Glomerular visceral epithelial cell (primary cell): ENCODE results near the gene VSTM2A.
"Not testable (repeated sequence)": the region's sequence is repeated elsewhere in the genome, so short reads cannot be mapped to it uniquely, and the experiment has no call there.

Experiments
- DNase-seq: peaks from one replicate; pipeline ENCODE4 v3.0.0-alpha.2; 2016; ENCODE audit errors: extremely low spot score

Gene VSTM2A, protein sequence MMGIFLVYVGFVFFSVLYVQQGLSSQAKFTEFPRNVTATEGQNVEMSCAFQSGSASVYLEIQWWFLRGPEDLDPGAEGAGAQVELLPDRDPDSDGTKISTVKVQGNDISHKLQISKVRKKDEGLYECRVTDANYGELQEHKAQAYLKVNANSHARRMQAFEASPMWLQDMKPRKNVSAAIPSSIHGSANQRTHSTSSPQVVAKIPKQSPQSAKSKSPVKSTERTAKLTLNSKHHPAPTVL

GRCh38 chr7:54541669-54542625, at the start of gene VSTM2A:
VSTM2A (plus strand) TSS chr7:54542375; CDS start chr7:54542731, 356 bp downstream.
- DNase-seq, result no peak

GRCh38 chr7:54504531-54504930, 37.6 kb upstream of the VSTM2A start:
- not testable (repeated sequence) for DNase-seq

- no peak for DNase-seq
Observed at GRCh38 chr7:54529568-54529967, 12.6 kb upstream of the VSTM2A start.

- DNase-seq, result no peak
Observed at GRCh38 chr7:54538122-54538521, 4.1 kb upstream of the VSTM2A start.

DNA sequence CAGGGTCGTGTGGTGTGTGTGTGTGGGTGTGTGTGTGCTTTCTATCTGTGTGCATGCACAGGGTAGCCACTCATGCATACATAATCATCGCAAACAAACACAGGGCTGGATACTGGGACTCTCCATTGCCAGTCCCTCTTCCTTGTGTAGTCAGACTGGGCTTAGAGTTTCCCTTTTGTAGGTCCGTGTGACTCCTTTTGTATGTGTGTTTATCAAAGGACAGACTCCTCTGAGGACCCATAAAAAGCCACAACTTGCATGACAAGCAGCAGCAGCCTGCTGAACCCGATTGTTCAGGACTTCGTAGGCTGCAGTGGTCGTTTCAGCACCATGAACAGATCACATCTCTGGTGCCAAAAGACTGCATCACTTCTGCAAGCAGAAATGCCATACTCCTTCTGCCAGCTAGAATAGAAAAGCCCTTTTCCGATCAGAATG, 895 bp downstream of the VSTM2A start:
- DNase-seq, result no peak

GRCh38 chr7:54544149-54544526, 2.0 kb downstream of the VSTM2A start:
- DNase-seq, result no peak

DNA sequence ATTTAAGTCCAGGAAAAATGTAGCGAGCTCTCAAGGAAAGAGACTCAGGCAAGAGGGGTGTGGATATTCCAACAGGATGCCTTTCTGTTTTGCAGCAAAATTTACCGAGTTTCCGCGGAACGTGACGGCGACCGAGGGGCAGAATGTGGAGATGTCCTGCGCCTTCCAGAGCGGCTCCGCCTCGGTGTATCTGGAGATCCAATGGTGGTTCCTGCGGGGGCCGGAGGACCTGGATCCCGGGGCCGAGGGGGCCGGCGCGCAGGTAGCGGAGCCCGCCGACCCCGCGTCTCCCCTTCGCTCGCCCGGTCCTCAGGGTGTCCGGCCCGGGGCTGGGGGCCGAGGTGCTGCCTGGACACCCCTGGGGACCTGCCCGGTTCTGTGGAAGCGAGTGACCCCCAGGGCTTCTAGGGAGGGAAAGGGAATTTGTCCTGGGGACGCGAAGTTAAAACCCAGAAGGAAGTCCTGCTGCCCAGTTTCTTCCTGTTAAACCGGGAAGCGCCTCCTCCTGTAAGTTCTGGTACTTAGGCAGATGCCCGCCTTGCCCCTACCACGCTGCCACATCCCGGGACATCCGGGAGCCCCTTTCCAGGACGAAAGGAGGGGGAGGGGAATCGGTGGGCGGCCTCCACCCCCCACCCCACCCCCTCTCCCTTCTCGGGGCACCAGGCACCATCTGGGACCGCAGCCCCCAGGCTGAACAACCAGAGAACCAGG, 2.5 kb downstream of the VSTM2A start:
- no peak for DNase-seq

GRCh38 chr7:54545241-54545563, 3.0 kb downstream of the VSTM2A start:
- DNase-seq, result no peak

DNA sequence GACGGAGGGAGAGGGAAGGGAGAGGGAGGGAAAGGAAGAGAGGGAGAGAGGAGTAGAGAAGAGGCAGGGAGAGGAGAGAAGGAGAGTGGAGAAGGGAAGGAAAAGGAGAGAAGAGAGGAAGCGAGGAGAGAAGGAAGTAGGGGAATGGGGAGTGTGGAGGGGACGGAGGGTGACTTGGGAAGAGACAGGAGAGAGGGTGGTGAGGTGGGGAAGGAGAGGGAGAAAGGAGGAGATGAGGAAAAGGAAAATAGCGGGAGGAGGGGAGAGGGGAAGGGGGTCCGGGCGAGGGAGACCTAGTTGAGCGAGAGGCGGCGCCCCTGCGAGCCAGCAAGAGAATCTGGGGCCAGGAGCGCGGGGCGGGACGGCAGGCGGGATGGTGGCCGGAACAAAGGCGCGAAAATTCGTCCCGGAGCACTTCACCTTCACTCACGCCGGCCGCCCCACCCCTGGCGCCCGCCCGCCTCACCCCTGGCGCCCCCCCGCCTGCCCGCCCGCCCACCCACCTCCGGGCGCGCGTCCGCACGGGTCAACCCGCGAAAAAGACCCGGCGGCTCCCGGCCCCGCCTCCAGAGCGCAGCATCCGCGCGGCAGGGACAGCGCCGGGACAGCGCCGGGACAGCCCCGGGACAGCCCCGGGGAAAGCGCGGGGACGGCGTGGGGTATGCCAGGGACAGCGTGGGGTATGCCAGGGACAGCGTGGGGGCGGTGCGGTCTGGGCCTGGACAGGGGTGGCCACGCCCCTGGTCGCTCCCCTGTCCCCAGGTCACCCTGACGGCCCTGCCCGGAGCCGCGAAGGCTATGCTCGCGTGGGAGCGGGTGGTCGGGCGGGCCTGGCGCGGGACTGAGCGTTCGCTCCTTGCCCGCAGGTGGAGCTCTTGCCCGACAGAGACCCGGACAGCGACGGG, 4.2 kb downstream of the VSTM2A start:
- peak; percentile 1 for DNase-seq

GRCh38 chr7:54546986-54547314, 4.8 kb downstream of the VSTM2A start:
- no peak for DNase-seq

DNA sequence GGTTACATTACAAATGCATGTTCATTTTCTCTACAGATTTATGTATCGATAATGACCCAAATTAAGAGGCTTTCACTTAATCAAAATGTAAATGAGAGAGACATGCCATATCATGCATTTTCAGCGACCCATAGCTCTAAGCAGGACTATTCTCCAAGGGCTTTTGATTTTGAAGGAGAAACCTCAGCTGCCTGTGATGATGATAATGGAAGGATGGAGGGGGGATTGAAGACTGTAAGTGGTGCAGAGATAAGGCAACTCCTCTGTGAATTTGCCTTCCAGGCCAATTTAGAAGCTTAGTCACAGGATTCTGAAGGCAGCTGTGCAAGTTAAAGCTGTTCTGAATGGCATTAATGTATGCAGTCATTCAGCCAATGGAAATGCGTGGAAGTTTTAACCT, 8.3 kb downstream of the VSTM2A start:
- no peak for DNase-seq

GRCh38 chr7:54556121-54556520, 13.9 kb downstream of the VSTM2A start:
- DNase-seq, result no peak

- DNase-seq, result no peak
Observed at GRCh38 chr7:54559401-54559800, 17.2 kb downstream of the VSTM2A start.

DNA sequence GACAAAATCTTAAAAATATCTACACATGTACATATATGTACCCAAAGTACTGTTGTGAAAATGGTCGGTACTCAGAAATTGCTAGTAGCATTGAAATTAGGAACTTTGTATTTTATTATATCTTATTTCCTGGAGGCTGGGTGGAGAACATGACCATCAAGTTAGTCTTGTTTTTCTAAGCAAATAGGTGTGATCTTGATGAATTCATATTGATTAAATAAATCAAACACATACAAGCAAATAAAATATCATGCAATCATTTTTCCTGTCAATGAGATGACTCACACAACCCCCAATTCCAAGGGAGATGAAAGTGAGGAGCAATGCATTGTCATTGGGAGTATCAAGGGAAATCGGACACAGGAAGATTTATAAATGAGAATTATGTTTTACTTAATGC, 18.0 kb downstream of the VSTM2A start:
- no peak for DNase-seq

DNA sequence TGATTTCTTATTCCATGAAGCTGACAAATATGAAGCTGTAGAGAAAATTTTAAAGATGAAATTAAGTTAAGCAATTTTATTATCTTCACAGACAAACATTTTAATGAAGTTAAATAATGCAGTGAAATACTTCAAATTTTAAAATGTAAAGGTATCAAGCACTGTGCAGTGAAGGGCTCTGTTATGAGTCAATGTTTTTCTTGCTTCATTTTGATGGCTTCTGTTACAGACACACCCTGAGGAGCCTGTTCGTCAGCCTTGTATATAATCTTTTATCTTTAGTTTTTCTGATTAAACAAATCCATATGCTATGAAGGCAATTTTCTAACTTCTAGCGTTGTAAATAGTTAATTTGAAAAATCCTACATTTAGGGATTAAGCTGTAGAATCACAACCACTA, 18.5 kb downstream of the VSTM2A start:
- no peak for DNase-seq

DNA sequence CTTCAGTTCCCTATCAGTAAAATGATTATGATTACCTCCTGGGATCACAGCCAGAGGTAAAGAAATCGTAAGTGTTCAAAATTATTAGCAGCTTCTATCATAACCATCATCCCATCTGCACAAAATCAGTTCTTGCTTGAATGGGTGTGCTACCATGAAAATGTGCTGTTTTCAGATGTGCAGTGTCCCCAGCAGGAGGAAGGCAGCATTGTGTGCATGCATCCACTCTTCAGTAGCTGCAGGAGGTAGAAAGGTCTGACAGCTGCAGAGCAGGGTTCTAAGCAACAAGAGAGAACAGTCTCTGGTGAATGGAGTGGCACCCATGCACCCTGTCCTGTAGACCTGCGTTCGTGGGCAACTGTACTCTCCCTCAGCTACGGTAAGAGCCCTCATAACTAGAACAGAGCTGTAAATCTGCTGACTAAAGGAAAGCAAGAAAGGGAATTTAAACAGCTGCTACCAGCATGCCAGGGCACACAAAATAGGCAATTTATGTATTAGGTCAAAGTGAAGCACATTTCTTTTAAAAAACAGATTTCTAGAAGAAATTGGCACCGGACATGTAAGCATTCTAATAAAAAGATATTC, 21.2 kb downstream of the VSTM2A start:
- no peak for DNase-seq

GRCh38 chr7:54565432-54565831, 23.3 kb downstream of the VSTM2A start:
- DNase-seq, result no peak

DNA sequence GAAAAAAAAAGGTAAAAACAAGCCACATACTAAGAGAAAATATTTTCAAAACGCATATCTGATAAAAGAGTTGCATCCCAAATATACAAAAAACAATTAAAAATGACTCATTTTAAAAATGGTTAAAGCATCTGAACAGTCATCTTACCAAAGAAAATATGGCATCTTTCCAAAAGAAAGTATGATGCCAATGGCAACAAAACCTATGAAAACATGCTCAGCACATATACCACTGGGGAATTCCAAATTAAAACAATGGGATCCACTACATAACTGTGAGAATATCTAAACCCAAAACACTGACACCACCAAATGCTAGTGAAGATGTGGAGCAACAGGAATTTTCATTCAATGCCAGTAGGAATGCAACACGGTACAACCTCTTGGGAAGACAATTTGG, 39.3 kb downstream of the VSTM2A start:
- no peak for DNase-seq

- no peak for DNase-seq
Observed at GRCh38 chr7:54591404-54592386, 49.5 kb downstream of the VSTM2A start.

DNA sequence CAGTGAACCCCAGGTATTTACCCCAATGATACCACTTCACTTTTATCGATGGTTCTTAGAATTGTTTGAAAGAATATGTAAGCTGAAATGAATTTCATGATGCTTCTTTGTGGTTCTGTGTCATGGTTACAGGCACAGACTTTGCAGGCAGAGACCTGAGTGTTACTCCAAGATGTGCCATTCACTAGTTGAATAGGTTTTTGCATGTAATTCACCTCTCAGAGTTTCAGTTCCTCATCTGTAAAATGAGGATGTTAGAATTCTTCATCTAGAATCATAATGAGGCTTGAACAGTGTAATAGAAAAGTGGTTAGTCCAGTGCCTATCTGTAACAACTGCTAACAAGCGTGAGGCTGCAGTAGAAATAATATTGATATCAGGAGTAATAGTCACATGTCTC, 54.6 kb downstream of the VSTM2A start:
- no peak for DNase-seq
